Neural cell (in vitro differentiated cells): Measurements from ENCODE around the gene NFIB.

ENCODE experiments used
- EP300 ChIP-seq: fragments of 450-650 bp; conservative IDR thresholded peaks from 2 replicates; pipeline ENCODE4 v1.6.1; 2014; ENCODE audit warnings: antibody characterized with exemption, mild to moderate bottlenecking, moderate library complexity; ENCODE audit not compliant: poor library complexity, severe bottlenecking
- TF ChIP-seq, protein P1 (sequence below): fragments of 450-650 bp; IDR thresholded peaks from 2 replicates; pipeline ENCODE4 v1.5.1; 2014; ENCODE audit warnings: antibody characterized with exemption, mild to moderate bottlenecking, moderate library complexity; ENCODE audit not compliant: poor library complexity, severe bottlenecking

DNA sequence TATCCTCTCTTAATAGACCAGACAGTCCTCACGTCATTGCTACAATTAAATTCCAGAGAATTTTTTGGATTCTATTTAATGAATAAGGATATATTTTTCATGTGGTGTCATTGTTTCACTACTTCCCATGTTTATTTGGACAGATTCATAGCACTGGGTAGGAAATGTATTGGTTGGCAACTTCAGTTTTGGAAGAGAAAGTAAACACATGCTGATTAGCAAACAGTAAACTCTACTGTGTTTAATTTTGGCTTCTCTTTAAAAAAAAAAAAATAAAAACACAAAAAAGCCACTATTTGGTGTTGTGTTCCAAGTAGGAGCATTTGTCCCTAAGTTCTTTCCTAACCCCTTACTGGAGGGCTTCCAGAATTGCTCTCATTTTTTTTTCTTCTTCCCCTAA lies 77.3 kb downstream of the NFIB start:
- no peak for TF ChIP-seq EP300
- TF ChIP-seq, protein P1, sequence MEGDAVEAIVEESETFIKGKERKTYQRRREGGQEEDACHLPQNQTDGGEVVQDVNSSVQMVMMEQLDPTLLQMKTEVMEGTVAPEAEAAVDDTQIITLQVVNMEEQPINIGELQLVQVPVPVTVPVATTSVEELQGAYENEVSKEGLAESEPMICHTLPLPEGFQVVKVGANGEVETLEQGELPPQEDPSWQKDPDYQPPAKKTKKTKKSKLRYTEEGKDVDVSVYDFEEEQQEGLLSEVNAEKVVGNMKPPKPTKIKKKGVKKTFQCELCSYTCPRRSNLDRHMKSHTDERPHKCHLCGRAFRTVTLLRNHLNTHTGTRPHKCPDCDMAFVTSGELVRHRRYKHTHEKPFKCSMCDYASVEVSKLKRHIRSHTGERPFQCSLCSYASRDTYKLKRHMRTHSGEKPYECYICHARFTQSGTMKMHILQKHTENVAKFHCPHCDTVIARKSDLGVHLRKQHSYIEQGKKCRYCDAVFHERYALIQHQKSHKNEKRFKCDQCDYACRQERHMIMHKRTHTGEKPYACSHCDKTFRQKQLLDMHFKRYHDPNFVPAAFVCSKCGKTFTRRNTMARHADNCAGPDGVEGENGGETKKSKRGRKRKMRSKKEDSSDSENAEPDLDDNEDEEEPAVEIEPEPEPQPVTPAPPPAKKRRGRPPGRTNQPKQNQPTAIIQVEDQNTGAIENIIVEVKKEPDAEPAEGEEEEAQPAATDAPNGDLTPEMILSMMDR = no peak
